Thoracic aorta (tissue), 2 donors: ENCODE data around the gene FOXP2. TPM values are rescaled to one million over a fixed set of nuclear protein-coding genes. Genes with fewer than 3 reads are reported as not detected.

ENCODE experiments used
- ATAC-seq: fragments of 150-250 bp; one replicate; pipeline ENCODE4 v1.8.0; 2017; ENCODE audit warnings: low read depth; ENCODE audit not compliant: insufficient number of reproducible peaks, low FRiP score
- DNase-seq: peaks from one replicate; pipeline ENCODE4 v3.0.0-alpha.2; 2020; ENCODE audit warnings: low spot score
- H3K27ac ChIP-seq, 2 donors: fragments of 200-600 bp; sonication (generic); 1 replicate in 1 of 2; 2 replicates in 1 of 2; pipeline ENCODE4 v1.5.1; 2016; ENCODE audit warnings: mild to moderate bottlenecking in 2 of 2, moderate library complexity in 2 of 2
- H3K27me3 ChIP-seq: fragments of 200-600 bp; sonication (generic); replicated peaks from 2 replicates; pipeline ENCODE4 v1.6.0; 2016; ENCODE audit warnings: mild to moderate bottlenecking; ENCODE audit not compliant: insufficient read depth
- H3K36me3 ChIP-seq: fragments of 200-600 bp; sonication (generic); one replicate; pipeline ENCODE4 v1.5.1; 2016
- H3K4me1 ChIP-seq, 2 donors: fragments of 200-600 bp; sonication (generic); 1 replicate in 1 of 2; 2 replicates in 1 of 2; pipeline versions ENCODE4 v1.5.1 to v1.6.0; 2016; ENCODE audit warnings: low read depth in 2 of 2, mild to moderate bottlenecking in 1 of 2; ENCODE audit not compliant: control insufficient read depth in 1 of 2
- H3K4me3 ChIP-seq: fragments of 200-600 bp; sonication (generic); 2 replicates; pipeline ENCODE4 v1.5.1; 2016; ENCODE audit warnings: mild to moderate bottlenecking
- H3K9me3 ChIP-seq: fragments of 200-600 bp; sonication (generic); 2 replicates; pipeline ENCODE4 v1.5.1; 2016
- CTCF ChIP-seq: fragments of 200-600 bp; sonication (generic); IDR thresholded peaks from one replicate; pipeline ENCODE4 v1.5.1; 2019; ENCODE audit warnings: antibody characterized with exemption
- total RNA-seq, 2 donors: library from RNA; depleted of rRNA; stranded (reverse); fragments of >200 nt; gene quantifications; one replicate each; pipeline versions ENCODE4 v1.1.0 to v1.2.3, GENCODE V29; 2016

The FOXP2 gene
- total RNA-seq, 2 donors from 2014 or later, result 16.7 to 17.6 TPM

DNA sequence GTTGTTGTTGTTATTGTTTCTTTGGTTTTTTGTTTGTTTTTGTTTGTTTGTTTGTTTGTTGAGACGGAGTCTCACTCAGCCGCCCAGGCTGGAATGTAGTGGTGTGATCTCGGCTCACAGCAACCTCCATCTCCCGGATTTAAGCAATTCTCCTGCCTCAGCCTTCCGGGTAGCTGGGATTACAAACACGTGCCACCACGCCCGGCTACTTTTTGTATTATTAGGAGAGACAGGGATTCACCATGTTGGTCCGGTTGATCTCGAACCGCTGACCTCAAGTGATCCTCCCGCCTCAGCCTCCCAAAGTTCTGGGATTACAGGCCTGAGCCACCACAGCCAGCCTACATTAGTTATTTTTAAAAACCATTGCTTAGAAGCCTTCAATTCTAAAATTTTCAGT, 45.0 kb downstream of the FOXP2 start:
- Histone ChIP-seq H3K36me3 (no peaks in the 10 kb centered on the region), H3K4me1 (no peaks in the 10 kb centered on the region), H3K27me3 (no peaks in the 10 kb centered on the region), H3K4me3 (no peak overlapping the region), H3K9me3 (no peaks in the 10 kb centered on the region), H3K27ac (no peak overlapping the region)
- DNase-seq (no peak), ATAC-seq (no peak)
- TF ChIP-seq CTCF, result no peak

DNA sequence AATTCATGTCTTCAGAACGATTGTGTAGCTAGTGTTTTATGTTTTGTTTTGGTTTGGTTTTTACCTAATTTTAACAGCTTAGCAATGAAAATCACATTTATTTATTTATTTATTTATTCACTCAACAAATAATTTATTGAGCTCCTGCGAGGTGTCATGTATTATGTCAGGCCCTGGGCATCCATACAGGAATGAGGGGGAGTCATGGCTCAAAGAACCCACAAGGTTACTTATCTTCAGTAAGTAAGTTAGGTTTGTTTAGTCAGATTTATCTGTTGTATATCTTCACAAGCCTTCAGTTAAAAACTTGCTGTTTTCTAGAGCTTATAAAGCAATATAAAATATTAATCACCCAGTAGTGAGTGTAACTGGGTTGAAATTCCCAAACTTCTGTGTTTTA, 45.4 kb downstream of the FOXP2 start:
- Histone ChIP-seq H3K9me3 (no peaks in the 10 kb centered on the region), H3K4me3 (no peak overlapping the region), H3K4me1 (no peaks in the 10 kb centered on the region), H3K36me3 (no peaks in the 10 kb centered on the region), H3K27ac (no peak overlapping the region), H3K27me3 (no peaks in the 10 kb centered on the region)
- no peak for ATAC-seq
- no peak for DNase-seq
- TF ChIP-seq CTCF, result no peak

DNA sequence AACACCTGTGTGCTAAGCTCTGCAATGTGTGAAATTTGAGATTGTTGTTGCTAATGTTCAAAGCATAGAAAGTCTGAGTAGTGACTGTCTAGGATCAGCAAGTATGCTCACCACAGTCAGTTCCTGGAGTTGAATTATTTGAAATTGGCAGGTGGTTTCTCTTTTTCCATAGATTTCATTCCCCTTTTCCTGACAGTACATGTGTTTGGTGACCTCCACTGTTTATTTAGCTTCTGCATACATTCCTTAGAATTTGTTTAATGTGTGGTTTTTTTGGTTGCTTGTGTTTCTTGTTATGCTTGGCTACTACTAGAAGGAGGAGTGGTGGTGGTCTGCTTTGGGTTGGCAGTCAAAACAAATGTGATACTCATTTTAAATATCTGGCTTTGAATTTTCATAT, 52.3 kb downstream of the FOXP2 start:
- no peaks in the 10 kb centered on the region for H3K27me3 ChIP-seq
- H3K36me3 ChIP-seq, result no peaks in the 10 kb centered on the region
- ATAC-seq, result no peak
- H3K4me3 ChIP-seq, result no peak overlapping the region
- H3K27ac ChIP-seq, result no peak overlapping the region
- DNase-seq, result no peak
- no peaks in the 10 kb centered on the region for H3K9me3 ChIP-seq
- no peaks in the 10 kb centered on the region for H3K4me1 ChIP-seq
- no peak for TF ChIP-seq CTCF

DNA sequence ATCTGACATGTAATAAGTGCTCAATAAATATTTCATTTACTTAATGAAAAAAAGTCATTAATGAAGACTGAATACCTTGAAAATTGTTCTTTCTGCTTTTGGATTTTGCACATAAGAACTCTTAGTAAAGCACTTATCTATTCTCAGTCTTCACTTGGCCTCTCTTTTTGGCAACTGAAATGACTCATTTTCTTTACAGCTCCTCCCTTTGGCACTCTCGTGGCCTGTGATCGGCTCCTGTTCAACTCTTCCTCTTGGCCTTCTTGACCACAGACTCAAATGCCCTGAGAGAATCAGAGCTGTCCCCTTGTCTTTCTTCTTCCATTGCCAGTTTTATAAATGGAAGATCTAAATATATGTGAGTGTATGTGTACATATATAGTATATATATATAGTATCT, 54.2 kb downstream of the FOXP2 start:
- no peak for TF ChIP-seq CTCF
- no peak overlapping the region for H3K27ac ChIP-seq
- ATAC-seq (no peak), DNase-seq (no peak)
- no peaks in the 10 kb centered on the region for H3K9me3 ChIP-seq
- no peaks in the 10 kb centered on the region for H3K36me3 ChIP-seq
- H3K27me3 ChIP-seq, result no peaks in the 10 kb centered on the region
- H3K4me3 ChIP-seq, result no peak overlapping the region
- H3K4me1 ChIP-seq, result no peaks in the 10 kb centered on the region

DNA sequence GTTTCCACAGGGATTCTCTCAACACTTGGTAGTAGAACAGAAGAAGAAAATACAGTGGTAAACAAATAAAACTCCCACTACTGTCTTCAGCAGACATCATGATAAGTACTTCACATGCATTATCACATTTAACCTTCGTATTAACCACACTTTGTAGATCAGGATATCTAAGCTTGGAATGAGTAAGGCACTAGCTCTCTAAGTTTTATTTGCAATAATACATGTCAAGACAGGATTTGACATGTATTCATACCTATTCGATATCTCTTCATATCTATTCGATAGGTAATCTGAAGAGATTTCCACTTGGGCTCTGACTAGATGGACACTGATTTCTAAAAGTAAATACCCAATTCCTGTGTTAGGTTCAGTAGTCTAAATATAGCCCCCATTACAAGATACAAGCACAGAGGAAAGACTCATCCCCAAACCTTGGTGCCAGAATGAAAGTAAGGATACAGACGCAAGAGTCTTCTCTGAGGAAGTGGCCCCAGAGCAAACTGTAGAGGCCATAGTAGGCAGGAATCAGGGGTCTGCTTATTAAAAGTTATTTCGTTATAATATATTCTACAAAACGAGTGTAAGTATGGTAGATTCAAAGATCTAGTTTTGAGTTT, 58.4 kb downstream of the FOXP2 start:
- Histone ChIP-seq H3K36me3 (no peaks in the 10 kb centered on the region), H3K27me3 (no peaks in the 10 kb centered on the region), H3K4me3 (no peak overlapping the region), H3K9me3 (no peaks in the 10 kb centered on the region), H3K4me1 (peaks cover 3 to 4% of the 10 kb centered on the region in 2 donors), H3K27ac (no peak overlapping the region)
- no peak for DNase-seq
- TF ChIP-seq CTCF, result no peak
- ATAC-seq, result no peak
